HG02763 (cell line): ENCODE data around the gene H2AZ1.

Source experiments
- ATAC-seq: cut with Tn5 transposase; IDR thresholded peaks from one replicate; pipeline ENCODE4 v1.9.1; 2021; ENCODE audit warnings: mild to moderate bottlenecking, moderate library complexity; ENCODE audit not compliant: unreplicated experiment

Gene H2AZ1

DNA sequence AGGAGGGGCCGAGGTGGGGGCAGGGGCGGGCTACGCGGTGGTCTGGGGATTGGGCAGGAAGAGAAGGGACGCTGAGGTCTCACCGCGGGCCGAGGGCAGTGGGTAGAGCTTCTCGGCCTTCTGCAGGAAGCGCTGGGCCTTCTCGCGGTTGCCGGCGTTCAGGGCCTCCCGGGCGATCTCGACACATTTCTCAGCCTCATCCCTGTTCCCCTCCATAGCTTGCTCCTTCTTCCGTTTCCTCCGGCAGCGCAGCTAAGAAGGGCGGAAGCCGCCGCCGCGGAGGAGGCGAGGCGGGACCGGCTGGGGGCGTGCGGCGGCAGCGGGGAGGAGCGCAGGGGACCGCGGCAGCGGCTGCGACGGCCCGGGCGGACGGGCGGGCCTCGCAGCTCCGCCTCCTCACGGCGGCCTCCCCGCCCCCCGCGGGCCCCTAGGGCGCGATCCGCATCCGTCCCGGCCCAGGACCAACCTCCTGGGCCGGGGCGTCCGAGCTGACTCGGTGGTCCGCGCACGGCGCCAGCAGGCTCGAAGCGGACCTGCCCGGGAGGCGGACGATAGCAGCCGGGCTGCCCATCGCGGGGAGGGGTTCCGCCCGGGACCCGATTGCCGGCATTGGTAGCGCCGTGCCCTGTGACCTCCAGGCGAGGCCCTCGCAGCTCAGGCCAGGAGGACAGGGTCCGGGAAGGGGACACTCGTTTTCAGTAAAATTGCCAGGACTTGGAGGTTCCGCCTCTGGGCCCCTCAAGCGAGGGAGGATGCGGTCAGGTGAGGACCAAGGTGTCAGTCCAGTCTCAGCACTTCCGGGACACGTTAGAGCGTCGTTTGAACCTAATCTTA lies 3.5 kb downstream of the H2AZ1 start, which contains the start of gene DNAJB14:
DNAJB14 (minus strand) TSS at position 263 of the 834 bp plus-strand sequence; CDS start at position 216, 47 bp downstream.
- peak; percentile 37 for ATAC-seq

DNA sequence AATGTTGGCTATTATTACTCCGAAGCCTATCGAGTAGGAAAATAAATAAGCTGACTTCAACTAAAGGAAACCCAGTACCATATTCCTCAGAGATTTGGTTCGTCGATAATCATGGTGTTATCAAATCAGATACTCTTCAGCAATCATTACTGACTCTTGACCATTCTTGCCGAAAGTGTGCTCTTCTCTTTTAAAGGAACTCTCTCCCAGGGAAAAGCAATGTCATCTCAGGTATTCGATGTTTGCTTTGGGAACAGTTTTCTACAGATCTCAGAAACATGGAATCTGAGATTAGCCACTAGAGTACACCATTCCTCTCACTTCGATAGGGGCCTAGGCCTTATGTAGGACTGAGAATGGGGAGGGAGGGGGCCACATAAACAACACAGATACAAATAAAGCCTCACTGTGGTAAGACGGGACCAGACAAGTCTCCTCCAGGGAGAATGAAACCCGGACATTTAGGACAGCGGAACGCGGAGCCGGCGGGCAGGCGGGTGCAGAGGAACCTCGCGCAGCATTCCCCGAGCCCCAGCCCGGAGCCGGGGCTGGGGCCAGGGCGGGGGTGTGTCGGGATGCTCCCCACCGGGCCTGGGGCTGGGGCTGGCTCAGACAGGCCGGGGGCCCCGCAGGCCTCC lies 4.2 kb downstream of the H2AZ1 start:
- ATAC-seq, result peak; percentile 1

DNA sequence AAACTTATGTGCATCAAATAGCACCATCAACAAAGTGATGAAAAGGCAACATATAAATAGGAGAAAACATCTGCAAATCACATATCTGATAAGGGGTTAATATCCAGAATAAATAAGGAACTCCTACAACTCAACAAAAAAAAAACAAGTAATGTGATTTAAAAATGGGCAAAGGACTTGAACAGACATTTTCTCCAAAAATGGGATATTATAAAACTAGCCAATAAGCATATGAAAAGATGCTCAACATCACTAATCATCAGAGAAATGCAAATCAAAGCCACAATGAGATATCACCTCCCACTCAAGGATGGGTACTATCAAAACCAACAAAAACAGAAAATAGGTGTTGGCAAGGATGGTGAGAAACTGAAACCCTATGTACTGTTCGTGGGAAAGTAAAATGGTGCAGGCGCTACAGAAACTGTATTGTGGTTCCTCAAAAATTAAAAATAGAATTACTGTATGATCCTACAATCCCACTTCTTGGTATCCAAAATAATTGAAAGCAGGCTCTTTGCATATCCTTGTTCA lies 6.1 kb downstream of the H2AZ1 start:
- ATAC-seq, result no peak

DNA sequence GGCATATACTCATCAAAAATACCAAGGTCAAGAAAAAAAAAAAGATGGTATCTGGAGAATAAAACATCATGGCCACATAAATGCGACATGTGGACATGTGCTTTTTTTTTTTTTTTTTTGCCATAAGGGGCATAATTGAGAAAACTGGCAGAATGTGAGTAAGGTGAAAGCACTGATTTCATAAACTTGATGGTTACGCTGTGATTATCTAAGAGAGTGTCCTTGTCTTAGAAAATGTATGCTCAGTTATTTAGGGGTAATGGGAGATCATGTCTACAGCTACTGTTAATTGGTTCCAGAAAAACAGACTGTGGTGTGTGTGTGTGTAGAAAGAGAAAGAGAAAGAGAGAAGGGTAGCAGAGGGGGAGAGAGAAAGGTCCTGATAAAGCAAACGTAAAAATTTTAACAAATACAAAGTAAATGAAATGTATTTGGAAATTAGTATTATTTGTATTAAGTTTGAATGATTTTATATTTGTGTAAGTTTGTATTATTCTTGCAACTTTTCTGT lies 11.8 kb downstream of the H2AZ1 start:
- no peak for ATAC-seq

DNA sequence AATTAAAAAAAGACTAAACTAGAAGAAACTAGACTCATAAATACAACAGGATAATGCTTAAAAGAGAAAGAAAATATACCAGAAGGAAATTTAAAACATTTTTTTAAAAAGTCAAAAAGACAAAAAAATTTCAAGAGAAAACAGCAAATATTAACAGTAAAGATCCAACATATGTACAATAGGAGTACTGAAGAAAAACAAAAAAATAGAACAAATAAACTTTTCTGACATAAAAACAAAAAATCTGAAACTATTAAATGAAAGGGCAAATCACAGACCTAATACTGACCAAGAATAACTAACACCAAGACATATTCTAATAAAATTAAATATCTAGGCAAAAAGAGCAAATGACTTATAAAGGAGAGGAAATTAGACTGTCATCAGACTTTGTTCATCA lies 15.2 kb downstream of the H2AZ1 start:
- ATAC-seq, result no peak

DNA sequence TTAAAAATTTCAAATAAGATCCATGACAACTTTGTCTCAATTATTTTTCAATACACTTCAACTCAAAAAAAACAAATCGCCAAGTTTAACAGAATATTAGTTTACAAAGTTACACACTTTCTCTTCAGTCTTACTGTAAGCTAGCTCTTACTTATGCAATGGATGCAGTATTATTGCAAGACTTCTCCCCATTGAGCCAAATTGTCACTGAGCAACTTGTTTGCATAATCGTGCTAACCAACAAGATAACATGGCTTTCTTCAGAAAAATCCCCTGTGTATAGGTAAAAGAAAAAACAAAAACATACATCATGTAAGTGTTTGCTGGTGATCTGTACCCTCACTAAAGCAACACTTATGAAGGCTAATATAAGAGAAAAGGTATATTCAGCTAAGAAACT lies 22.5 kb downstream of the H2AZ1 start:
- no peak for ATAC-seq

DNA sequence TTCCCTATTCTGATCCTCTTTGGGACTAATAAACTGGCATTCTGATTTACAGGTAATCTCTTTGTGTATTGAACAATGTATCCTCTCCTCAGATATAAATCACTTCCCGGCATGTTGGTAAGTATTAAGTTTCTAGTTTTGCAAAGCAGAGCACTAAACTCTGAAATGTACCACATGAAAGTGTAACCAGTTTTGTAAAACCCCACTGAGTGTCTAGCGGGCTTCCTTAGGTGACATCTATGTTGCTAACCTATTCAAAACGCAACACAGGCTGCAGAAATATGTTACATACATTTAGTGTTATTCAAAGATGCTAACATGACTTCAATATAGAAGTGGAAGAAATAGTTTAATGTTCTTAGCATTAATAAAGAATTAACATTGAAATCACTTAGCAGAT lies 28.9 kb downstream of the H2AZ1 start:
- ATAC-seq, result no peak

DNA sequence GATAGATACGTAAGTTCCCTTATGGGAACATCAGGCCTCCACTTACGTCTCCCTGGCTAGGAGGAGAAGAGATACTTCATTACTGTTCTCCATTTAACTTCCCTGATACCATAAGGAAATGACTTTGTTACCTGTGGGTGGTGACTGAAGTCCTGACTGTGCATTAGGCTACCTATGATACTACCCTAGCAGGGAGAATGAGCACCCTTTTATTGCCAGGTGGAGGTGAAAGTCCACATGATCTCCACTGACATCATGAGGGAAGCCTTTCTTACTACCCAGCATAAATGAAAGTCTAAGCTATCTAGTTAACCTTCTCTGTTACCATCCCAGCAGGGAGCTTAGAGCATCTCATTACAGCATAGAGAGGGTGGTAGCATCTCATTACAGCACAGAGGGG lies 31.4 kb downstream of the H2AZ1 start:
- ATAC-seq, result no peak

DNA sequence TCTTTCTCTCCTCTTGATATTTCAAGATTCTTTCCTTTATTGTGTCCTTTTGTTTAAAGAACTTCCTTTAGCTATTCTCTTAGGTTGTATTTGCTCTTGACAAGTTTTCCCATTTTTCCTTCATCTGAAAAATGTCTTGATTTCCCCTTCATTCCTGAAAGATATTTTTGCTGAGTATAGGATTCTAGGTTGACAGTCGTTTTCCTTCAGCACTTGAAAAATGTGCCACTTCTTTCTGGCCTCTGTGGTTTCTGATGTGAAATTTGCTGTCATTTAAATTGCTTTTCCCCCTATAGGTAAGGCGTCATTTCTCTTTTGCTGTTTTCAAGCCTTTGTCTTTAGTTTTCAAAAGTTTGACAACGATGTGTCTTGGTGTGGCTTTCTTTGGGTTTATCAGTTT lies 32.5 kb downstream of the H2AZ1 start:
- no peak for ATAC-seq

DNA sequence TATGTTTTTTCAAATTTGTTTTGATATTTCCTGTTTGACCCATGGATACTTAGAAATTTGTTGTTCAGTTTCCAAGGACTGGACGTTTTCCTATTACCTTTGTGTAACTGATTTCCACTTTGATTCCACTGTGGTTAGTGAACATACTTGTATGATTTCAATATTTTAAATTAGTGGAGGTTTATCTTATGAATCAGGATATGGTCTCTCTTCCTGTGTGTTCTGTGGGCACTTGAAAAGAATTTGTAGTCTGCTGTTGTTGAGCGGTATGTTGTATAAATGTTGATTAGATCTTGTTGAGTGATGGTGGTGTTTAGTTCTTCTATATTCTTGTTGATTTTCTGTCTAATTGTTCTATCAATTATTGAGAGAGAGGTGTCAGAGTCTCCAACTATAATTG lies 34.6 kb downstream of the H2AZ1 start:
- ATAC-seq, result no peak
